Tibial nerve (tissue), 4 donors: ENCODE results near the gene RNASEL. TPM values are rescaled to one million over a fixed set of nuclear protein-coding genes. Genes with fewer than 3 reads are reported as not detected.

Source experiments
- DNase-seq, 2 donors: peaks; one replicate each; pipeline ENCODE4 v3.0.0-alpha.2; 2019; ENCODE audit warnings: low spot score in 2 of 2
- H3K27ac ChIP-seq, 4 donors: fragments of 200-600 bp; sonication (generic) in 3 of 4; one replicate each; pipeline ENCODE4 v1.5.1; 2017 to 2019; ENCODE audit warnings: mild to moderate bottlenecking in 1 of 4
- H3K27me3 ChIP-seq, 2 donors: fragments of 200-600 bp; sonication (generic) in 1 of 2; one replicate each; pipeline versions ENCODE4 v1.5.1 to v1.6.0; 2017 to 2019
- H3K36me3 ChIP-seq, 3 donors: fragments of 200-600 bp; sonication (generic); one replicate each; pipeline ENCODE4 v1.5.1; 2018 to 2019
- H3K4me1 ChIP-seq, 4 donors: fragments of 200-600 bp; sonication (generic) in 3 of 4; one replicate each; pipeline ENCODE4 v1.5.1; 2017 to 2019
- H3K4me3 ChIP-seq, 4 donors: fragments of 200-600 bp; sonication (generic) in 3 of 4; one replicate each; pipeline ENCODE4 v1.5.1; 2017 to 2019; ENCODE audit warnings: mild to moderate bottlenecking in 1 of 4, moderate library complexity in 1 of 4
- H3K9me3 ChIP-seq, 4 donors: fragments of 200-600 bp; sonication (generic) in 3 of 4; one replicate each; pipeline ENCODE4 v1.5.1; 2017 to 2019
- CTCF ChIP-seq, 5 experiments: fragments of 200-600 bp in 3 of 5; fragments of 450-650 bp in 2 of 5; sonication (generic) in 3 of 5; IDR thresholded peaks; one replicate each; pipeline ENCODE4 v1.5.1; 2016 to 2019; ENCODE audit warnings: antibody characterized with exemption in 5 of 5, mild to moderate bottlenecking in 3 of 5, moderate library complexity in 2 of 5
- EP300 ChIP-seq, 2 donors: sonication (generic); formaldehyde crosslinking; IDR thresholded peaks; one replicate each; pipeline ENCODE4 v1.6.1; 2017; ENCODE audit warnings: antibody characterized with exemption in 2 of 2, mild to moderate bottlenecking in 1 of 2
- POLR2A ChIP-seq, 2 donors: fragments of 450-650 bp; IDR thresholded peaks; one replicate each; pipeline ENCODE4 v1.6.1; 2017; ENCODE audit warnings: antibody characterized with exemption in 2 of 2, mild to moderate bottlenecking in 2 of 2, moderate library complexity in 2 of 2
- WGBS, 2 donors: methylation state at CpG; one replicate each; pipeline ENCODE4 v1.1.5; 2018; 5-methylcytosine and 5-hydroxymethylcytosine counted together
- total RNA-seq, 4 donors: library from RNA; depleted of rRNA; stranded (reverse); fragments of >200 nt; gene quantifications; one replicate each; pipeline ENCODE4 v1.1.0, GENCODE V29; 2016

Gene RNASEL
- total RNA-seq, 4 donors from 2014 or later = 7.3 to 9.8 (median 8.8) TPM

GRCh38 chr1:182608236-182608635 is 19.2 kb upstream of the RNASEL start:
- no peak for DNase-seq
- no peaks in the 10 kb centered on the region for H3K9me3 ChIP-seq
- TF ChIP-seq POLR2A (IDR thresholded peaks at IDR 0.05) (no peak), CTCF (IDR thresholded peaks at IDR 0.05) (no peak), EP300 (IDR thresholded peaks at IDR 0.05) (no peak)
- H3K4me3 ChIP-seq = no peak overlapping the region
- WGBS, 2 donors = 97 to 100% methylated on average over 2 of the region's 2 CpGs
- no peaks in the 10 kb centered on the region for H3K27me3 ChIP-seq
- no peaks in the 10 kb centered on the region for H3K36me3 ChIP-seq
- no peak overlapping the region for H3K27ac ChIP-seq
- peaks cover 0 to 16% (median 7%) of the 10 kb centered on the region in 4 donors for H3K4me1 ChIP-seq

- TF ChIP-seq POLR2A (IDR thresholded peaks at IDR 0.05) = no peak
- no peak for TF ChIP-seq EP300 (IDR thresholded peaks at IDR 0.05)
- no peak for TF ChIP-seq CTCF (IDR thresholded peaks at IDR 0.05)
- no peak overlapping the region for H3K27ac ChIP-seq
- no peaks in the 10 kb centered on the region for H3K9me3 ChIP-seq
- DNase-seq = no peak
- H3K36me3 ChIP-seq = no peaks in the 10 kb centered on the region
- no peaks in the 10 kb centered on the region for H3K27me3 ChIP-seq
- WGBS, 2 donors = 61 to 76% methylated on average over 1 of the region's 1 CpG
- peaks cover 0 to 23% (median 10%) of the 10 kb centered on the region in 4 donors for H3K4me1 ChIP-seq
- H3K4me3 ChIP-seq = no peak overlapping the region
Measured at GRCh38 chr1:182607566-182607965, 18.5 kb upstream of the RNASEL start.

- Histone ChIP-seq H3K4me3 (peak within 1 kb of the TSS; percentile 34 to 61 (median 50)), H3K36me3 (peaks cover 0 to 16% (median 0%) of the 10 kb centered on the region in 3 donors), H3K27ac (peak within 1 kb of the TSS in 3 of 4 donors; percentile 33 to 74 (median 57)), H3K9me3 (no peaks in the 10 kb centered on the region), H3K27me3 (no peaks in the 10 kb centered on the region), H3K4me1 (peaks cover 0 to 40% (median 20%) of the 10 kb centered on the region in 4 donors)
- 5 to 7% methylated on average over 29 to 33 of the region's 44 CpGs for WGBS, 2 donors
- TF ChIP-seq EP300 (IDR thresholded peaks at IDR 0.05) = peak in 1 of 2 donors; percentile 87
- TF ChIP-seq CTCF (IDR thresholded peaks at IDR 0.05) = peak in 1 of 5 experiments; percentile 14
- TF ChIP-seq POLR2A (IDR thresholded peaks at IDR 0.05) = peak; percentile 33 to 81
- peak; percentile 91 to 93 for DNase-seq
Measured at GRCh38 chr1:182604175-182605164, 15.4 kb upstream of the RNASEL start, which contains the start of gene RGS16. TSS of gene RGS16 (minus strand) at chr1:182604389. CDS start at chr1:182604259, 130 bp downstream.

- WGBS, 2 donors = 0 to 4% methylated on average over 7 to 8 of the region's 12 CpGs
Measured at GRCh38 chr1:182603646-182604174, 14.7 kb upstream of the RNASEL start.

More at GRCh38 chr1:182603646-182604174, 14.7 kb upstream of the RNASEL start:
- peaks cover 0 to 22% (median 0%) of the 10 kb centered on the region in 3 donors for H3K36me3 ChIP-seq
- H3K9me3 ChIP-seq = no peaks in the 10 kb centered on the region
- peak overlapping the region in 3 of 4 donors; percentile 33 to 74 (median 57) for H3K27ac ChIP-seq
- peaks cover 0 to 43% (median 20%) of the 10 kb centered on the region in 4 donors for H3K4me1 ChIP-seq
- H3K4me3 ChIP-seq = peak overlapping the region; percentile 34 to 61 (median 50)
- no peak for DNase-seq
- no peak for TF ChIP-seq CTCF (IDR thresholded peaks at IDR 0.05)
- no peaks in the 10 kb centered on the region for H3K27me3 ChIP-seq
